Endodermal cell (in vitro differentiated cells): ENCODE measurements around the gene ATP2B2. TPM values are rescaled to one million over a fixed set of nuclear protein-coding genes. Genes with fewer than 3 reads are reported as not detected.

ENCODE experiments used
- DNase-seq: peaks from one replicate; pipeline ENCODE4 v3.0.0-alpha.2; 2017
- H3K27ac ChIP-seq: 2 replicates; pipeline ENCODE4 v1.5.1; 2013; ENCODE audit warnings: mild to moderate bottlenecking, low read depth, low read length, moderate library complexity
- H3K27me3 ChIP-seq: 2 replicates; pipeline ENCODE4 v1.6.1; 2013; ENCODE audit warnings: mild to moderate bottlenecking, low read length, moderate library complexity; ENCODE audit not compliant: insufficient read depth, control insufficient read depth, poor library complexity, severe bottlenecking
- H3K36me3 ChIP-seq: 2 replicates; pipeline ENCODE4 v1.7.0; 2013; ENCODE audit warnings: mild to moderate bottlenecking, low read length, moderate library complexity; ENCODE audit not compliant: control insufficient read depth, insufficient read depth
- H3K4me1 ChIP-seq: one replicate; pipeline ENCODE4 v1.7.0; 2013; ENCODE audit warnings: low read length; ENCODE audit not compliant: control insufficient read depth, insufficient read depth
- H3K4me3 ChIP-seq: 2 replicates; pipeline ENCODE4 v1.5.1; 2013; ENCODE audit warnings: mild to moderate bottlenecking, low read length, moderate library complexity
- H3K9ac ChIP-seq: 2 replicates; pipeline ENCODE4 v1.6.1; 2013; ENCODE audit warnings: mild to moderate bottlenecking, low read length, moderate library complexity; ENCODE audit not compliant: poor library complexity, severe bottlenecking; ENCODE audit errors: extremely low read depth
- H3K9me3 ChIP-seq: 2 replicates; pipeline ENCODE4 v1.6.1; 2013; ENCODE audit warnings: mild to moderate bottlenecking, low read length, moderate library complexity; ENCODE audit not compliant: control insufficient read depth
- H3K27ac Mint-ChIP-seq: 2 replicates; pipeline ENCODE4 v1.8.0; 2020; ENCODE audit warnings: mixed read lengths
- H3K27me3 Mint-ChIP-seq: 2 replicates; pipeline ENCODE4 v1.8.0; 2021; ENCODE audit warnings: mild to moderate bottlenecking, mixed read lengths; ENCODE audit not compliant: insufficient read depth
- H3K36me3 Mint-ChIP-seq: 2 replicates; pipeline ENCODE4 v1.8.0; 2020; ENCODE audit warnings: low read depth, mixed read lengths
- H3K4me1 Mint-ChIP-seq: 2 replicates; pipeline ENCODE4 v1.8.0; 2020; ENCODE audit warnings: mixed read lengths
- H3K4me3 Mint-ChIP-seq: 2 replicates; pipeline ENCODE4 v1.8.0; 2020; ENCODE audit warnings: mild to moderate bottlenecking, moderate library complexity, mixed read lengths
- H3K9me3 Mint-ChIP-seq: 2 replicates; pipeline ENCODE4 v1.8.0; 2020; ENCODE audit warnings: mild to moderate bottlenecking, mixed read lengths
- CTCF ChIP-seq: fragments of 200-600 bp; sonication (generic); conservative IDR thresholded peaks from 2 replicates; pipeline ENCODE4 v1.5.0; 2021; ENCODE audit warnings: antibody characterized with exemption, mild to moderate bottlenecking
- WGBS, 2 experiments: methylation state at CpG; one replicate each; pipeline versions ENCODE4 v1.1.5 to v1.1.7; 2013; ENCODE audit warnings: missing lambda C conversion rate in 2 of 2, mixed read lengths in 1 of 2; ENCODE audit not compliant: insufficient coverage in 1 of 2, insufficient read length in 1 of 2; 5-methylcytosine and 5-hydroxymethylcytosine counted together
- total RNA-seq, 2 donors: library from RNA; stranded (reverse); fragmentation: NEBNext Ultra II Directional in 1 of 2; extraction: Animal tissue kit (Norgen Biotek cat#: 25700) in 1 of 2; gene quantifications; 2 replicates in 1 of 2; 3 replicates in 1 of 2; pipeline ENCODE4 v1.2.1, GENCODE V29; 2021

ATP2B2 gene
- total RNA-seq, 2 donors from 2014 or later, result 0.09 TPM; not detected in 1

GRCh38 chr3:10330319-10330718 lies 175.1 kb downstream of the ATP2B2 start:
- 82 to 87% methylated on average over 3 to 12 of the region's 12 CpGs for WGBS, 2 experiments
- DNase-seq, result no peak
- Histone ChIP-seq H3K9ac (no peak overlapping the region), H3K27me3 (peaks cover 37% of the 10 kb centered on the region), H3K27ac (no peak overlapping the region), H3K9me3 (no peaks in the 10 kb centered on the region), H3K36me3 (no peaks in the 10 kb centered on the region), H3K4me1 (no peaks in the 10 kb centered on the region), H3K4me3 (no peak overlapping the region)
- Mint-ChIP-seq H3K27ac (no peak overlapping the region), H3K27me3 (peaks cover 46% of the 10 kb centered on the region), H3K4me1 (peaks cover 15% of the 10 kb centered on the region), H3K4me3 (no peak overlapping the region), H3K9me3 (no peaks in the 10 kb centered on the region), H3K36me3 (no peaks in the 10 kb centered on the region)
- no peak for TF ChIP-seq CTCF

GRCh38 chr3:10329495-10330015 lies 175.8 kb downstream of the ATP2B2 start:
- peaks cover 15% of the 10 kb centered on the region for H3K4me1 Mint-ChIP-seq
- Histone ChIP-seq H3K36me3 (no peaks in the 10 kb centered on the region), H3K4me1 (no peaks in the 10 kb centered on the region), H3K9me3 (no peaks in the 10 kb centered on the region), H3K9ac (no peak overlapping the region), H3K4me3 (no peak overlapping the region), H3K27ac (no peak overlapping the region), H3K27me3 (peaks cover 45% of the 10 kb centered on the region)
- no peaks in the 10 kb centered on the region for H3K36me3 Mint-ChIP-seq
- no peak for TF ChIP-seq CTCF
- no peak for DNase-seq
- H3K27ac Mint-ChIP-seq, result no peak overlapping the region
- WGBS, 2 experiments, result 88 to 94% methylated on average over 8 to 14 of the region's 14 CpGs
- no peaks in the 10 kb centered on the region for H3K9me3 Mint-ChIP-seq
- peaks cover 48% of the 10 kb centered on the region for H3K27me3 Mint-ChIP-seq
- H3K4me3 Mint-ChIP-seq, result no peak overlapping the region

GRCh38 chr3:10328460-10329071 lies 176.8 kb downstream of the ATP2B2 start:
- Histone ChIP-seq H3K4me3 (no peak overlapping the region), H3K9me3 (no peaks in the 10 kb centered on the region), H3K9ac (no peak overlapping the region), H3K4me1 (no peaks in the 10 kb centered on the region), H3K27me3 (peaks cover 50% of the 10 kb centered on the region), H3K36me3 (no peaks in the 10 kb centered on the region), H3K27ac (no peak overlapping the region)
- H3K27ac Mint-ChIP-seq, result no peak overlapping the region
- H3K36me3 Mint-ChIP-seq, result no peaks in the 10 kb centered on the region
- DNase-seq, result no peak
- no peaks in the 10 kb centered on the region for H3K9me3 Mint-ChIP-seq
- TF ChIP-seq CTCF, result no peak
- WGBS, 2 experiments, result 80 to 82% methylated on average over 22 to 31 of the region's 31 CpGs
- H3K4me1 Mint-ChIP-seq, result peaks cover 15% of the 10 kb centered on the region
- no peak overlapping the region for H3K4me3 Mint-ChIP-seq
- H3K27me3 Mint-ChIP-seq, result peaks cover 48% of the 10 kb centered on the region
